DMS53 treated with DMSO at 0.1 percent for 48 hours (cell line): ENCODE measurements around the gene FRMD6.

Experiments used
- DNase-seq: peaks from one replicate; lab custom pipeline; 2025; ENCODE audit not compliant: unreplicated experiment; lab: John Stamatoyannopoulos, UW

The FRMD6 gene

DNA sequence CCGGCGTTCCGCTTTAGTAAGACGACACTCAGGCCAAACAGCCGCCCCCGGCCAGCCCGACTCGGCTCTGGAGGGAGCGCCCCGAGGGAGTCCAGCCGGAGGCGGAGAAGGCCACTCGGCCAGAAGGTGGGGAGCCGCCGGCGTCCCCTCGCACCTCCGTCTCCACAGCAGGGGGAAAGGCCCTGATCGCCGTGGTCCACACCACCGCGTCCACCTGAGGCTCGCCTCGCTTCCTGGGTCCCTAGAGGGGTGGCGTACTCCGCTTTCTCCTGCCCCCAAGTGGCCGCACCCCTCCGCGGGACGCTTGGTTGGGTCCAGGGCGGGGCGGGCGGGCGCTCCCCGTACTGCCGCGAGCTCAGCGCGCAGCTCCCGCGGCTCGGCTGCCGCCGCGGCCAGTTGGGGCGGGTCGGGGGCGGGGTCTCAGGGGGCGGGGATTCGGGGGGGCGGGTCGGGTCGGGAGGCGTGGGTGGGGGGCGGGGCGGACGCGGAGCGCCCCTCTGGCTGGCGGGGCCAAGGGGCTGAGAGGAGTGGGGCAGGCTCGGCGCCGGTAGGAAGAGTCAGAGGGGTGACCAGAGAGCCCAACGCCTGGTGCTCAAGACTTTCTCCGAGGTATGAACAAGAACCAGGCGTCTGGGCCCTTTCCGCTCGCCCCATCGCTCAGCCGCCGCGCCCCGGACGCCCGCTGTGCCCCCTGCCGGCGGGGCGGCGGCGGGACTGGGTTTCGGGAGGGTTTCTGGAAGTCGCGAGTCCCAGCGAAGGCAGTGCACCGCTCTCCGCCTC is at the start of gene FRMD6:
TSS of gene FRMD6 (plus strand) at position 523 of the 780 bp plus-strand sequence. CDS start 37,927 bp downstream, outside the sequence.
- peak; percentile 28 for DNase-seq

DNA sequence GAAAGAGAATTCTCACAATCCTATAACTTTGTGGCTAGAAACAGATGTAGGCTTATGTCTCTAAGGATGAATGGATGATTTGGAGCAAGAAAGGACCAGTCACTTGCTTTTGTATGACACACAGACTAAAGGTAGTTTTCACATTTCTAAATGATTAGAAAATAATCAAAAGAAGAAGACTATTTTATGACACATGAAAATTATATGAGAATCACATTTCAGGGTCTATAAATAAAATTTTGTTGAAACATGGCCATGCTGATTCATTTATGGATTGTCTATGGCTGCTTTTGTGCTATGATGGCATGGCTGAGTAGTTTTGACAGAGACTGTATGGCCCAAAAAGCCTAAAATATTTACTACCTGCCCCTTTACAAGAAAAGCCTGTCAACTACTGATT is 49.4 kb upstream of the FRMD6 start:
- no peak for DNase-seq

- no peak for DNase-seq
Observed at GRCh38 chr14:51603495-51603894, 48.2 kb upstream of the FRMD6 start.

GRCh38 chr14:51604073-51604472 is 47.6 kb upstream of the FRMD6 start:
- no peak for DNase-seq

DNA sequence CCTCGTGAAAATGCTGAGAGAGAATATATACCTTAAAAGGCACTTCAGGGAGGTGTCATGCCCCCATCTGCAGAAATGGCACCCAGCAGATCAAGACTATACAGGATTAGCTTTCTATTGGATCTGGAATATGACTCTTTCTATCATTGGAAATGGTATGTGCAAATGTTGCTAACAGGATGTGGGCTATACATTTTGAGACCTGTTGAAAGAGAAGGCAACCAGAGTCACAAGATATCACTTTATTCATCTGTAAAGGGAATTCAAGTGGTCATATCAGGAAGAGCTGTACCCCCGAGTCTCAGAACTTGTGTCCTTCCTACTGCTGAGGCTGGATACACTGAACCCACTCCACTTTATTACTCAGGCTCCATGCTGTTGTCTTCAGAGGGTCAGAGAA is 46.1 kb upstream of the FRMD6 start:
- DNase-seq = no peak

- DNase-seq = no peak
Observed at GRCh38 chr14:51607711-51608110, 44.0 kb upstream of the FRMD6 start.

GRCh38 chr14:51609251-51609954 is 42.3 kb upstream of the FRMD6 start:
- DNase-seq = no peak

- DNase-seq = no peak
Observed at GRCh38 chr14:51609955-51610283, 41.8 kb upstream of the FRMD6 start.

GRCh38 chr14:51610771-51611170 is 40.9 kb upstream of the FRMD6 start:
- DNase-seq = no peak

DNA sequence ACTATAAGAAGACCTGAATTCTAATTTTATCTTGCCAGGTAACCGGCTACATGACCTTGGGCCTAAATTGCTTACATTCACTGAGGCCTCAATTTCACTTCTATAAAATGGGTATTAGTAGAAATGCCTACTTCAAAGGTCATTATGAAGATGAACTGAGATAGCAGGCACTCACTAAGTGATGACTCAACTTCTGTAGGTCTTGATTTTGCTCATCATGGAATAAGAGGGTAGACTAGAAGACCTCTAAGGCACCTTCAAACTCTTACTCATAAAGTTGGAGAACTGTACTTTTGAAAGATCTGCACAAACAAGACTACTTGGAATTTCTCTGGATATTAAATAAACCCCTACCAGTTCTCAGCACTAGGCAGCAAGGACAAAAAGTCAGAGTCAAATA is 39.3 kb upstream of the FRMD6 start:
- DNase-seq = no peak

DNA sequence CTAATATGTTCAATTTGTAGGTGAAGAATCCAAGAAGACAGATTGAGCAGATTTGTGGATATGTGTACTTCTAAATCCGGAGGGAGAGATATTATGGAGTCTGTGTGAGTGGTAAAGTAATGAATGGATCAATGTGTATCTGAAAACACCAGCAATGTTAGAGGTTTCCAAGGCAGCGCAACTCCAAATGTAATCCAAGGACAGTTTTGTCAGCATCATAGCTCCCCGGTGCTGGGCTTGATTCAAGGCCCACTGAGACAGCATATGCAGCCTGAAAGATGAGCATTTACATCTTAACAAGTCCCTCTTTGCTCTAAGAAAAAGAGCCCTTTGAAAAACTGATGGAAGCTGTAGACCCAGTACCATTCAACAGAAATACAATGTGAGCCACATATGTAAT is 38.3 kb upstream of the FRMD6 start:
- no peak for DNase-seq

DNA sequence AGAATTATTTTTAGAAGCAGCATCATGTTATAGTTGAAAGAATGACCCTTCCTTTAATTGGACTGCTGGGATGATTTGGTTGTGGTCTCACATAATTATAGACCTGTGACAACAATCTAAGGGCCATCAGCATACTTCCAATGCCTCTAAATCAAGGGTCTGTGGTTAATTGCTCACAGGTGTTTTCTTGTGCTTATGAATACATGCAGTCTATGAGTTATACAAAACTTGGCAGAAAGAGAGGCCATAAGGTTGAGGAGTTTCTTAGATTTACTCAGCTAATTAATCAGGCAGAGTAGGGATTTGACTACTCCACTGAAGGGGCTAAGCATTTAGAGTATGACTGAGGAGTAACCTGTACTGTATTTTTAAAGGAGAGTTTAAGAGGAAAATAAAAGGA is 37.0 kb upstream of the FRMD6 start:
- no peak for DNase-seq

DNA sequence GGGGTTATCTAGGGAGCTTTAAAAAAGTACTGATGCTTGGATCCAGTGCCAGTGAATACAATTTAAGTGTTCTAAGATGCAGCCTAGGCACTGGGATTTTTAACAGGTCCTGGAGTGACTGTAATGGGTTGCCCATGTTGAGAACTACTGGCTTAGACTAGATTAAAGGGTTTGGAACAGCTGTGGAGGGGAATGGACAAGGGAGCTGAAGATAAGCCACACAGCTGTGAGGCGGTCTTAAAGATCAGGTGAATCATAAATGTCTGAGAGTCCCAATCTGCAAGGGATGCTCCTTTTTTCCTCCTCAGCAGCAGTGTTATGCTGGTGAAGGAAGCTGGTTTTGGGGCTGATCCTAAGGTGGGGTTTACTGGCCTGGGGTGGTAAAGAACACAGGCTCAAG is 35.5 kb upstream of the FRMD6 start:
- no peak for DNase-seq

DNA sequence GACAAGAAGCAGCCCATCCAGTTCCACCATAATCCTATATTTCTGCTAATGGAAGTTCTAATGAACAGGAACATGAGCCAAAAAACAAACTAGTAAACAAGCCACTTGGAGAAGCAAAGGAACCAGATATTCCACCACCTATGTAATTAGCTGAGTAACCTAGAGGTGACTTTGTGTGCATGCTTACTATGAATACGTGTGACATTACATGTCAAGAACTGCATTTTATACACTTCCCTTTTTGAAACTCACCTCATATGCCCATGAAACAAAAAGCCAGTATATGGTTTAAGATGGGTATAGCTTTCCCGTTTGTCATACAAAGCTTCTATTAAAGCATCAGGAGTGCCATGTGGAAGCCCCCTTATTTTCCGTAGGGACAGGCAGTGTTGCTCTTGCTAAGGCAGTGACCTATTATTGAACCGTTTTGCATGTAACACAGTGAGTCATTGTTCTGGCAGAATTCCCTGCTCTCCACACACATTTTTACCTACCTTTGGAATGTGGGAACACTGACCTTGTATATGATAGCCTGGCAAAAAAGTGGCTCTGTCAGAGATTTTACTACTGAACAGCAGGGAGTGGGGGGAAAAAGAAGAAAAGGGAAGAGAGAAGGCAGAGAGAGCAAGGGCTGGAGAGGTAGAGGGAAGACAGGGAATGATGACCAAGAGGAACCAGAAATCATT is 34.8 kb upstream of the FRMD6 start:
- DNase-seq = no peak

DNA sequence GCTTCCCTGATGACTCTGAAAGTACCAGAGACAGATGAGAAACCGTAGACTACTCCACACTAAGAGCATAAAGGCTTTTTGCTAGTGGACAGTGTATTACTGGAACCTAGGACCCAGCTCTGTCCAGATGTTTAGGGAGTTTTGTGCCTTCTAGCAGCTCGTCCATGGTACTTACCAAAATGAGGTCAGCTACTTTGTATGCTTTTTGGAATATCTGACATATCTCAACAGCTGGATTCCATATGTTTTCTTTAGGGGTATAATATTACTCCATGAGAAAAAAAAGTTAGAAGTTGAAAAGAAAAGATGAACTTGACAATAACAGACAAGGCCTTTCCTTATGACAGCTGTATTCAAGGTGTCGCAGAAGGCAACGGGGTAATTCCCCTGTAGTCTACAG is 32.1 kb upstream of the FRMD6 start:
- no peak for DNase-seq

- no peak for DNase-seq
Observed at GRCh38 chr14:51620056-51620455, 31.7 kb upstream of the FRMD6 start.

DNA sequence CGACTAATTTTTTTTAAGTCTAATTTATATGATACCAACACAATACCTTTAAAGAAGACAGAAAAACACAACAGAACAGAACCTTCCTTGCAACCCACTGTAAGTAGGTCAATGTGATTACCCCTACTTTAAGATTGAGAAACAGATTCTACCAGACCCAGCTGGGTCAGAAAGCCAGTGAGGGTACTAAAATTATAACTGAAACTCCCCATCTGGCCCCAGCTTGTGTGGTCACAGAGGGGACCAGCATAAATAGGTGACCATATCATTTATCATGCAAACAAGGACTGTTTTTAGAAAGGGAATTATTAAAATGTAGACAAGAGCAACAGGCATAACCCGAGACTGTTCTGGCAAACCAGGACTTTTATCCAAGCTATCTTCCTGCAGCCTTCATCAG is 30.1 kb upstream of the FRMD6 start:
- no peak for DNase-seq

- DNase-seq = no peak
Observed at GRCh38 chr14:51622376-51622775, 29.3 kb upstream of the FRMD6 start.

- DNase-seq = no peak
Observed at GRCh38 chr14:51624955-51625569, 26.6 kb upstream of the FRMD6 start.

DNA sequence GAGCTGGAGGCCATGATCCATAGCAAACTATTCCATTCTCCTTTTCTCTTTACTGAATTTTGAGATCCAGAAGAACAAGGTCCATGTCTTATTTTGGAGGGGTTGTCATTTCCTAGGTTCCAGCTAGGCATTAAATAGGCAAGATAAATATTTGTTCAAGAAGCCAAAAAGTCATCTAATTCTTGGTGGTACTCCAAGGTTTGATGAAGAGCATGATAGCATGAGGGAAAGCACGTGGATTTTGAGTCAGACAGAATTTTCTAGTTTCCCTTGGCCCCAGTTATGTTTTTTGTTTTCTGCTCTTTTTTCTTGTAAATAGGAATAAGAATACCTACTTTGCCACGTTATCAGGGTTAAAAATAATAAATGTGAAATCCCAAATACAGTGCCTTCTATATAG is 25.5 kb upstream of the FRMD6 start:
- DNase-seq = no peak

DNA sequence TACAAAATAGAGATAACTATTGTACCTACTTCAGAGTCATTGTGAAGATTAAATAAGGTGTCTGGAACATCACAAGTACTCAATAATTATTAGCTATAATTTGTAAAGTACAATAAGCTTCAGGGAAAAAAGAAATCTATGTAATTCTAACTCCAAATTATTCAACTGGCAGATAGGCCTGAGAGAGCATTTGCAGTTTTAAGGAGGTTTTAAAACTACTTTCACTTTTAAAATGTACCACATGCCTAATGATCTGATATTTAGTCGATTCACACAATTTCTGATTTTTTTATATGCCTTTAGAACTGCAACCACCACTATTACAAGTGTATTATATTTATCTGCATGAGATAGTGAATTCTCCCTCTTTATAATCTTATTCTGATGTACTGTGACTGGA is 24.9 kb upstream of the FRMD6 start:
- DNase-seq = no peak

GRCh38 chr14:51627313-51627712 is 24.4 kb upstream of the FRMD6 start:
- DNase-seq = no peak
